Keratinocyte (primary cell): ENCODE data around the gene MANBA. TPM values are rescaled to one million over a fixed set of nuclear protein-coding genes. Genes with fewer than 3 reads are reported as not detected.

Experiments used
- DNase-seq: peaks from one replicate; pipeline ENCODE4 v3.0.0-alpha.2; 2011; ENCODE audit warnings: low read depth, missing footprints, low spot score
- FAIRE-seq: peaks from 2 replicates; lab custom pipeline; 2011; peaks lifted over from hg19 to GRCh38; lab: Jason Lieb, UNC
- H2AFZ ChIP-seq: 2 replicates; pipeline ENCODE4 v1.6.0; 2012; ENCODE audit warnings: low read length, control low read depth, inconsistent platforms; ENCODE audit not compliant: control insufficient read depth
- H3K27ac ChIP-seq: 2 replicates; pipeline ENCODE4 v1.5.1; 2011; ENCODE audit warnings: low read length; ENCODE audit not compliant: control insufficient read depth, insufficient read depth
- H3K27me3 ChIP-seq: 3 replicates; pipeline ENCODE4 v1.6.0; 2011; ENCODE audit warnings: low read length; ENCODE audit not compliant: control insufficient read depth, insufficient read depth; ENCODE audit errors: extremely low read depth
- H3K36me3 ChIP-seq, 2 experiments: 2 replicates in 1 of 2; 3 replicates in 1 of 2; pipeline ENCODE4 v1.5.1; 2011; ENCODE audit warnings: low read length in 2 of 2, mild to moderate bottlenecking in 1 of 2; ENCODE audit not compliant: control insufficient read depth in 2 of 2, insufficient read depth in 2 of 2; ENCODE audit errors: extremely low read depth in 1 of 2
- H3K4me1 ChIP-seq: 3 replicates; pipeline ENCODE4 v1.5.1; 2011; ENCODE audit warnings: low read length; ENCODE audit not compliant: control insufficient read depth, insufficient read depth; ENCODE audit errors: extremely low read depth
- H3K4me2 ChIP-seq: 3 replicates; pipeline ENCODE4 v1.6.0; 2011; ENCODE audit warnings: low read depth, low read length; ENCODE audit not compliant: control insufficient read depth, insufficient read depth; ENCODE audit errors: extremely low read depth
- H3K4me3 ChIP-seq, 3 experiments: fragments of 200-600 bp in 1 of 3; sonication (generic) in 1 of 3; 2 replicates in 2 of 3; 3 replicates in 1 of 3; pipeline ENCODE4 v1.5.1; 2011 to 2016; ENCODE audit warnings: low read length in 3 of 3, mild to moderate bottlenecking in 3 of 3, control low read depth in 2 of 3, inconsistent platforms in 1 of 3, low read depth in 1 of 3, mixed read lengths in 1 of 3, mixed run types in 1 of 3, moderate library complexity in 1 of 3; ENCODE audit not compliant: control insufficient read depth in 2 of 3, insufficient read depth in 2 of 3; ENCODE audit errors: extremely low read depth in 1 of 3
- H3K79me2 ChIP-seq: 2 replicates; pipeline ENCODE4 v1.6.0; 2012; ENCODE audit warnings: low read length; ENCODE audit not compliant: control insufficient read depth, insufficient read depth
- H3K9ac ChIP-seq: 3 replicates; pipeline ENCODE4 v1.6.0; 2011; ENCODE audit warnings: low read length; ENCODE audit not compliant: control insufficient read depth, insufficient read depth; ENCODE audit errors: extremely low read depth
- H3K9me1 ChIP-seq: 3 replicates; pipeline ENCODE4 v1.6.0; 2011; ENCODE audit warnings: low read length; ENCODE audit not compliant: control insufficient read depth, insufficient read depth; ENCODE audit errors: extremely low read depth
- H3K9me3 ChIP-seq: 2 replicates; pipeline ENCODE4 v1.5.1; 2012; ENCODE audit warnings: low read depth, low read length; ENCODE audit not compliant: control insufficient read depth
- H4K20me1 ChIP-seq: 3 replicates; pipeline ENCODE4 v1.6.0; 2011; ENCODE audit warnings: low read length; ENCODE audit not compliant: control insufficient read depth, insufficient read depth; ENCODE audit errors: extremely low read depth
- EZH2 ChIP-seq: IDR thresholded peaks from one replicate; pipeline ENCODE4 v1.6.1; 2012; ENCODE audit warnings: inconsistent platforms, mild to moderate bottlenecking, low read length, moderate library complexity
- dilution Hi-C: fragments of 300-500 bp; cut with MboI; formaldehyde crosslinking; loops from one replicate; pipeline ENCODE4 v1.7.0; 2020; ENCODE audit warnings: low sequenced_read_pairs; ENCODE audit not compliant: extremely low pct_ligation_motif_present
- polyA plus RNA-seq, 5 experiments: library from polyadenylated mRNA; depleted of rRNA in 3 of 5; stranded (reverse) in 3 of 5; stranded (forward) in 1 of 5; unstranded in 1 of 5; fragments of >200 nt; gene quantifications; 1 replicate in 1 of 5; 2 replicates in 3 of 5; 3 replicates in 1 of 5; pipeline versions ENCODE4 v1.2.1 to v1.2.3, GENCODE V29; 2011 to 2012; ENCODE audit warnings: missing spikeins in 2 of 5, low read depth in 1 of 5, low replicate concordance in 1 of 5
- TF ChIP-seq, protein P1 (sequence below), 3 experiments: IDR thresholded peaks in 1 of 3; conservative IDR thresholded peaks in 1 of 3; optimal IDR thresholded peaks in 1 of 3; 2 replicates in 2 of 3; 3 replicates in 1 of 3; pipeline versions ENCODE3 to v1.5.1; 2011; ENCODE audit warnings: low read length in 3 of 3, mild to moderate bottlenecking in 3 of 3, moderate library complexity in 2 of 3, control low read depth in 1 of 3, inconsistent platforms in 1 of 3; ENCODE audit not compliant: insufficient read depth in 2 of 3; ENCODE audit errors: extremely low read depth in 1 of 3

Gene MANBA
- polyA plus RNA-seq, 1 donor (not counting 4 experiments of a cell fraction or from before 2014, with no cell fraction given), result 9.3 TPM

DNA sequence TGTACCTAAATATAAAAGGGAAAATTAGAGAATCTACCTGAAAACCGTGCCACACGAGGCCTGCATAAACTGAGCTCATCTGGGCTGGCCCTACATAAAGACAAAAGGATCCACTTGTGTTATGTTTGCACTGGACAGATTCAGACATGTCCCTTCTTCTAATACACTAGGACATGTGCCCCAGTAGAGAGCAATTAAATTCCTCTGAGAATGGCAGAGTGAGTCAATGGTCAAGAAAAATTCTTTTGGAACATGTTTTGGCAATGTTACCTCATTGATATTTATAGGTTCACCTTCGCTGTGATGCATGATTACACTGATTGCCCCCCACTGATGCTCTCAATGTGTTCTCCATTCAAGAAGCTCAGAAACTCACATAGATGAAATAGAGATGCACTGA lies 95.2 kb downstream of the MANBA start:
- H2AFZ ChIP-seq, result peak overlapping the region; percentile 8
- H4K20me1 ChIP-seq, result no peaks in the 10 kb centered on the region
- dilution Hi-C loops, result no loop called here
- H3K79me2 ChIP-seq, result no peaks in the 10 kb centered on the region
- H3K9me1 ChIP-seq, result no peaks in the 10 kb centered on the region
- peak overlapping the region; percentile 63 for H3K27ac ChIP-seq
- H3K4me3 ChIP-seq, result no peak overlapping the region
- H3K36me3 ChIP-seq, result peaks cover 0 to 1% of the 10 kb centered on the region in 2 experiments
- H3K27me3 ChIP-seq, result no peaks in the 10 kb centered on the region
- peak; percentile 98 for FAIRE-seq
- H3K9ac ChIP-seq, result no peak overlapping the region
- DNase-seq, result no peak
- H3K9me3 ChIP-seq, result no peaks in the 10 kb centered on the region
- H3K4me1 ChIP-seq, result peaks cover 26% of the 10 kb centered on the region
- peak overlapping the region; percentile 15 for H3K4me2 ChIP-seq
- TF ChIP-seq, protein P1, sequence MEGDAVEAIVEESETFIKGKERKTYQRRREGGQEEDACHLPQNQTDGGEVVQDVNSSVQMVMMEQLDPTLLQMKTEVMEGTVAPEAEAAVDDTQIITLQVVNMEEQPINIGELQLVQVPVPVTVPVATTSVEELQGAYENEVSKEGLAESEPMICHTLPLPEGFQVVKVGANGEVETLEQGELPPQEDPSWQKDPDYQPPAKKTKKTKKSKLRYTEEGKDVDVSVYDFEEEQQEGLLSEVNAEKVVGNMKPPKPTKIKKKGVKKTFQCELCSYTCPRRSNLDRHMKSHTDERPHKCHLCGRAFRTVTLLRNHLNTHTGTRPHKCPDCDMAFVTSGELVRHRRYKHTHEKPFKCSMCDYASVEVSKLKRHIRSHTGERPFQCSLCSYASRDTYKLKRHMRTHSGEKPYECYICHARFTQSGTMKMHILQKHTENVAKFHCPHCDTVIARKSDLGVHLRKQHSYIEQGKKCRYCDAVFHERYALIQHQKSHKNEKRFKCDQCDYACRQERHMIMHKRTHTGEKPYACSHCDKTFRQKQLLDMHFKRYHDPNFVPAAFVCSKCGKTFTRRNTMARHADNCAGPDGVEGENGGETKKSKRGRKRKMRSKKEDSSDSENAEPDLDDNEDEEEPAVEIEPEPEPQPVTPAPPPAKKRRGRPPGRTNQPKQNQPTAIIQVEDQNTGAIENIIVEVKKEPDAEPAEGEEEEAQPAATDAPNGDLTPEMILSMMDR (optimal IDR thresholded peaks at IDR 0.05 in 1 of 3, IDR thresholded peaks at IDR 0.05 in 1 of 3, conservative IDR thresholded peaks at IDR 0.05 in 1 of 3; ENCODE audit: extremely low read depth in 1 of 3, insufficient read depth in 2 of 3, low read length in 3 of 3), result no peak
- TF ChIP-seq EZH2, result no peak

DNA sequence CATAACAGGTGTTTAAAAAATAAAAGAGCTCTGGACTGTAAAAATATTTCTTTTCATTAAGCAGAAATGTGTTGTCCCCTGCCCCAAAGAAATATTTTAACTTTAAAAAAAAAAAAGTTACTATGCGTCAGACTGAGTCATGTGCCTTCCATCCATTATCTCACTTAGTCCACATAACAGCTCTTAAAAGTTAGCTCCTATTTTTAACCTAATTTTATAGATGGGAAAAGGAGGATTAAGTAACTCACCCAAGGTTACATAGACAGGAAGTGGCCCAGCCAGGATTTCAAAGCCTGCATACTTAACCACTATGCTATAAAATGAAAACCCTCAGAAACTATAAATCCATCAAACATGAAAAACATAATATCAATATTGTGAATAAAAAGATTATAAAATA lies 97.7 kb downstream of the MANBA start:
- H4K20me1 ChIP-seq, result no peaks in the 10 kb centered on the region
- H3K27me3 ChIP-seq, result no peaks in the 10 kb centered on the region
- no peak for DNase-seq
- peaks cover 26% of the 10 kb centered on the region for H3K4me1 ChIP-seq
- peak overlapping the region; percentile 18 for H3K27ac ChIP-seq
- H3K9ac ChIP-seq, result no peak overlapping the region
- no peak for FAIRE-seq
- peaks cover 0 to 1% of the 10 kb centered on the region in 2 experiments for H3K36me3 ChIP-seq
- no peak for TF ChIP-seq EZH2
- TF ChIP-seq, protein P1 (optimal IDR thresholded peaks at IDR 0.05 in 1 of 3, IDR thresholded peaks at IDR 0.05 in 1 of 3, conservative IDR thresholded peaks at IDR 0.05 in 1 of 3; ENCODE audit: extremely low read depth in 1 of 3, insufficient read depth in 2 of 3, low read length in 3 of 3), result no peak
- no peak overlapping the region for H3K4me2 ChIP-seq
- no peaks in the 10 kb centered on the region for H3K9me3 ChIP-seq
- H2AFZ ChIP-seq, result no peak overlapping the region
- H3K79me2 ChIP-seq, result no peaks in the 10 kb centered on the region
- H3K9me1 ChIP-seq, result no peaks in the 10 kb centered on the region
- dilution Hi-C loops, result no loop called here
- no peak overlapping the region for H3K4me3 ChIP-seq
